H1 (cell line): Measurements from ENCODE around the gene RTN4RL1. TPM values are rescaled to one million over a fixed set of nuclear protein-coding genes. Genes with fewer than 3 reads are reported as not detected.

Source experiments
- CTCF ChIA-PET: fragments of 300-600 bp; sonication (Branson Sonifier 250); formaldehyde crosslinking; loops from one replicate; lab custom pipeline; 2021; ENCODE audit not compliant: partially characterized antibody; lab: Charles Lee
- POLR2A ChIA-PET: fragments of 300-600 bp; sonication (Branson Sonifier 250); formaldehyde crosslinking; loops from one replicate; lab custom pipeline; 2021; ENCODE audit warnings: inconsistent platforms; ENCODE audit not compliant: partially characterized antibody; lab: Charles Lee
- DNase-seq, 2 experiments: peaks; one replicate each; pipeline versions ENCODE4 v3.0.0 to v3.0.0-alpha.2; 2010 to 2022; ENCODE audit warnings: low spot score in 2 of 2, low read depth in 1 of 2, mixed read lengths in 1 of 2
- FAIRE-seq: peaks from 2 replicates; lab custom pipeline; 2011; peaks lifted over from hg19 to GRCh38; lab: Jason Lieb, UNC
- H2AFZ ChIP-seq: 2 replicates; pipeline ENCODE4 v1.8.1; 2012; ENCODE audit warnings: low read length, inconsistent platforms
- H2AK5ac ChIP-seq: 2 replicates; pipeline ENCODE4 v1.6.1; 2013; ENCODE audit warnings: low read depth, low read length
- H2BK120ac ChIP-seq: replicated peaks from 2 replicates; pipeline ENCODE3; 2013; ENCODE audit warnings: low read depth, low read length, inconsistent platforms
- H2BK12ac ChIP-seq: 2 replicates; pipeline ENCODE4 v1.6.1; 2013; ENCODE audit warnings: low read depth, low read length
- H2BK15ac ChIP-seq: 2 replicates; pipeline ENCODE4 v1.6.1; 2013; ENCODE audit warnings: low read length
- H2BK20ac ChIP-seq: 2 replicates; pipeline ENCODE4 v1.6.1; 2013; ENCODE audit warnings: low read length
- H2BK5ac ChIP-seq: 2 replicates; pipeline ENCODE4 v1.6.1; 2013; ENCODE audit warnings: low read depth, low read length
- H3K14ac ChIP-seq: 2 replicates; pipeline ENCODE4 v1.6.1; 2013; ENCODE audit warnings: inconsistent platforms; ENCODE audit not compliant: insufficient read length
- H3K18ac ChIP-seq: 2 replicates; pipeline ENCODE4 v1.6.1; 2013; ENCODE audit warnings: low read length; ENCODE audit errors: extremely low read depth
- H3K23ac ChIP-seq: 2 replicates; pipeline ENCODE4 v1.6.1; 2013; ENCODE audit warnings: inconsistent platforms; ENCODE audit not compliant: insufficient read length
- H3K23me2 ChIP-seq: 2 replicates; pipeline ENCODE4 v1.6.1; 2013; ENCODE audit warnings: low read depth, low read length
- H3K27ac ChIP-seq: 2 replicates; pipeline ENCODE4 v1.6.1; 2011; ENCODE audit warnings: low read depth, low read length, inconsistent platforms
- H3K27me3 ChIP-seq, 4 experiments: replicated peaks in 1 of 4; 1 replicate in 1 of 4; 2 replicates in 3 of 4; pipeline versions ENCODE4 v1.6.1 to v1.8.1; 2011 to 2013; ENCODE audit warnings: low read length in 3 of 4, mild to moderate bottlenecking in 3 of 4, inconsistent platforms in 2 of 4, mixed read lengths in 2 of 4, moderate library complexity in 1 of 4; ENCODE audit not compliant: control insufficient read depth in 3 of 4, insufficient read depth in 3 of 4; ENCODE audit errors: extremely low read depth in 1 of 4
- H3K36me3 ChIP-seq, 4 experiments: 2 replicates each; pipeline versions ENCODE4 v1.6.1 to v1.8.1; 2011 to 2013; ENCODE audit warnings: mild to moderate bottlenecking in 4 of 4, low read length in 3 of 4, moderate library complexity in 2 of 4, control low read depth in 1 of 4, inconsistent platforms in 1 of 4; ENCODE audit not compliant: insufficient read depth in 4 of 4, control insufficient read depth in 2 of 4
- H3K4ac ChIP-seq: replicated peaks from 2 replicates; pipeline ENCODE3; 2013; ENCODE audit warnings: low read length, low read depth, mixed read lengths, inconsistent platforms; ENCODE audit not compliant: insufficient read length
- H3K4me1 ChIP-seq, 4 experiments: replicated peaks in 1 of 4; 1 replicate in 1 of 4; 2 replicates in 3 of 4; pipeline versions ENCODE4 v1.6.1 to v1.8.1; 2011 to 2013; ENCODE audit warnings: low read length in 3 of 4, inconsistent platforms in 2 of 4, mixed read lengths in 1 of 4; ENCODE audit not compliant: insufficient read depth in 4 of 4, control insufficient read depth in 3 of 4
- H3K4me2 ChIP-seq, 2 experiments: 2 replicates each; pipeline versions ENCODE4 v1.6.1 to v1.8.1; 2011 to 2013; ENCODE audit warnings: low read depth in 2 of 2, low read length in 2 of 2, control low read depth in 1 of 2, inconsistent platforms in 1 of 2, mild to moderate bottlenecking in 1 of 2; ENCODE audit not compliant: insufficient read depth in 1 of 2
- H3K4me3 ChIP-seq, 4 experiments: fragments of 200-600, 300-600 bp in 1 of 4; sonication (generic), shearing (Covaris generic), sonication (Bioruptor Twin) in 1 of 4; 2 replicates each; pipeline versions ENCODE4 v1.5.1 to v1.8.1; 2011 to 2016; ENCODE audit warnings: low read length in 4 of 4, low read depth in 3 of 4, control low read depth in 2 of 4, inconsistent platforms in 2 of 4, mild to moderate bottlenecking in 2 of 4, mixed read lengths in 1 of 4, moderate library complexity in 1 of 4; ENCODE audit not compliant: insufficient read depth in 2 of 4; ENCODE audit errors: extremely low read depth in 1 of 4
- H3K56ac ChIP-seq: replicated peaks from 2 replicates; pipeline ENCODE3; 2013; ENCODE audit warnings: low read depth, mild to moderate bottlenecking, mixed read lengths, low read length, inconsistent platforms; ENCODE audit not compliant: insufficient read length
- H3K79me1 ChIP-seq: 2 replicates; pipeline ENCODE4 v1.6.1; 2013; ENCODE audit warnings: low read depth, low read length, control low read depth
- H3K79me2 ChIP-seq, 2 experiments: 2 replicates each; pipeline versions ENCODE4 v1.6.1 to v1.8.1; 2012 to 2013; ENCODE audit warnings: low read length in 2 of 2, mild to moderate bottlenecking in 2 of 2, inconsistent platforms in 1 of 2; ENCODE audit not compliant: insufficient read depth in 2 of 2, control insufficient read depth in 1 of 2
- H3K9ac ChIP-seq, 4 experiments: replicated peaks in 1 of 4; 1 replicate in 1 of 4; 2 replicates in 3 of 4; pipeline versions ENCODE4 v1.6.1 to v1.8.1; 2011 to 2013; ENCODE audit warnings: low read depth in 3 of 4, low read length in 3 of 4, control low read depth in 2 of 4, mild to moderate bottlenecking in 2 of 4, moderate library complexity in 2 of 4, inconsistent platforms in 1 of 4; ENCODE audit errors: extremely low read depth in 1 of 4
- H3K9me3 ChIP-seq, 2 experiments: 2 replicates each; pipeline versions ENCODE4 v1.6.1 to v1.8.1; 2012 to 2013; ENCODE audit warnings: mild to moderate bottlenecking in 2 of 2, moderate library complexity in 2 of 2, control low read depth in 1 of 2, inconsistent platforms in 1 of 2, low read depth in 1 of 2, low read length in 1 of 2, mixed read lengths in 1 of 2; ENCODE audit not compliant: insufficient read depth in 2 of 2
- H4K20me1 ChIP-seq, 2 experiments: replicated peaks in 1 of 2; 2 replicates each; pipeline versions ENCODE3 to v1.8.1; 2011 to 2013; ENCODE audit warnings: inconsistent platforms in 2 of 2, low read length in 2 of 2, mild to moderate bottlenecking in 1 of 2; ENCODE audit not compliant: insufficient read depth in 2 of 2, control insufficient read depth in 1 of 2
- H4K5ac ChIP-seq: 2 replicates; pipeline ENCODE4 v1.6.1; 2013; ENCODE audit warnings: low read length, low read depth, mixed read lengths, inconsistent platforms; ENCODE audit not compliant: insufficient read length
- H4K8ac ChIP-seq: 2 replicates; pipeline ENCODE4 v1.8.0; 2013; ENCODE audit warnings: mild to moderate bottlenecking, moderate library complexity, low read length, inconsistent platforms; ENCODE audit not compliant: insufficient read depth; ENCODE audit errors: extremely low read depth
- H4K91ac ChIP-seq: replicated peaks from 2 replicates; pipeline ENCODE3; 2013; ENCODE audit warnings: low read length, mixed read lengths, inconsistent platforms; ENCODE audit not compliant: insufficient read length
- SUZ12 ChIP-seq: fragments of 200-600 bp; sonication (generic); IDR thresholded peaks from 2 replicates; pipeline ENCODE4 v1.6.1; 2012; ENCODE audit warnings: mild to moderate bottlenecking, inconsistent platforms, low read length, moderate library complexity, mixed read lengths
- WGBS, 2 experiments: shearing (Covaris generic) in 1 of 2; methylation state at CpG; one replicate each; pipeline versions ENCODE4 v1.1.6 to v1.1.7; 2013 to 2015; ENCODE audit warnings: low lambda C conversion rate in 2 of 2, mixed read lengths in 2 of 2, inconsistent platforms in 1 of 2, low coverage in 1 of 2, missing lambda C conversion rate in 1 of 2; ENCODE audit not compliant: insufficient replicate concordance in 2 of 2, insufficient coverage in 1 of 2, insufficient read length in 1 of 2; ENCODE audit errors: extremely low coverage in 1 of 2, missing lambda C conversion rate in 1 of 2; 5-methylcytosine and 5-hydroxymethylcytosine counted together
- polyA plus RNA-seq, 7 experiments: library from polyadenylated mRNA; depleted of rRNA in 3 of 7; stranded (reverse) in 5 of 7; unstranded in 2 of 7; fragments of >200 nt in 5 of 7; fragments of 200-250 nt in 2 of 7; gene quantifications; 1 replicate in 5 of 7; 2 replicates in 1 of 7; 4 replicates in 1 of 7; pipeline versions ENCODE4 v1.2.1 to v1.2.3, GENCODE V29; 2011 to 2013; ENCODE audit warnings: missing spikeins in 2 of 7, mixed read lengths in 2 of 7
- total RNA-seq: library from RNA; stranded (reverse); fragmentation: NEBNext Ultra II Directional; extraction: Animal tissue kit (Norgen Biotek cat#: 25700); gene quantifications from 2 replicates; pipeline ENCODE4 v1.2.1, GENCODE V29; 2021

The RTN4RL1 gene
- total and polyA plus RNA-seq, 2 of the 8 experiments (the other 6 are each of a cell fraction or from before 2014, with no cell fraction given): 0.09 TPM; not detected in 1

GRCh38 chr17:1904273-1905182 is 120.6 kb downstream of the RTN4RL1 start:
- H4K20me1 ChIP-seq: peaks cover 2 to 7% of the 10 kb centered on the region in 2 experiments
- no peak overlapping the region for H3K23ac ChIP-seq
- no peaks in the 10 kb centered on the region for H3K79me2 ChIP-seq
- H4K91ac ChIP-seq: no peak overlapping the region
- no peak overlapping the region for H3K27ac ChIP-seq
- H2BK15ac ChIP-seq: no peak overlapping the region
- no peak for FAIRE-seq
- no peak overlapping the region for H3K18ac ChIP-seq
- POLR2A ChIA-PET: interaction anchor here (0.7 kb wide), 1 partner anchor 98 kb away, joined by 3 read pairs; no protein-coding TSS in a partner anchor
- H3K4me2 ChIP-seq: no peak overlapping the region
- H2BK120ac ChIP-seq: no peak overlapping the region
- CTCF ChIA-PET: interaction anchor here (0.8 to 3.1 kb wide), 7 partner anchors 13 to 149 kb away, joined by 3 to 15 read pairs (median 5); partner anchors contain the start of genes DPH1, OVCA2 and RTN4RL1
- no peak overlapping the region for H3K9ac ChIP-seq
- H4K8ac ChIP-seq: no peak overlapping the region
- no peak overlapping the region for H2BK12ac ChIP-seq
- peaks cover 0 to 4% (median 3%) of the 10 kb centered on the region in 4 experiments; a peak in 3 of 7 replicates for H3K4me1 ChIP-seq
- H3K14ac ChIP-seq: no peak overlapping the region
- no peak overlapping the region for H2AFZ ChIP-seq
- peaks cover 31 to 53% (median 47%) of the 10 kb centered on the region in 4 experiments for H3K27me3 ChIP-seq
- no peaks in the 10 kb centered on the region for H3K36me3 ChIP-seq
- no peak for TF ChIP-seq SUZ12
- TF ChIP-seq, all 59 proteins: peak for 0
- H3K23me2 ChIP-seq: peaks cover 2% of the 10 kb centered on the region; the same call in 1 of the 2 replicates
- no peak overlapping the region for H2BK5ac ChIP-seq
- no peak overlapping the region for H3K56ac ChIP-seq
- no peak overlapping the region for H3K4ac ChIP-seq
- no peak for DNase-seq
- H3K79me1 ChIP-seq: no peaks in the 10 kb centered on the region
- H4K5ac ChIP-seq: no peak overlapping the region
- H2BK20ac ChIP-seq: no peak overlapping the region
- H3K4me3 ChIP-seq: no peak overlapping the region
- H3K9me3 ChIP-seq: no peaks in the 10 kb centered on the region
- H2AK5ac ChIP-seq: no peak overlapping the region
- 86% methylated on average over 17 of the region's 17 CpGs; no CpG with 5 or more reads in 1 of the 2 experiments for WGBS, 2 experiments
